Left renal cortex interstitium (tissue), 4 donors: ENCODE data around the gene PEAK1. TPM values are rescaled to one million over a fixed set of nuclear protein-coding genes. Genes with fewer than 3 reads are reported as not detected.
"Not testable (repeated sequence)": the region's sequence is repeated elsewhere in the genome, so short reads cannot be mapped to it uniquely, and the experiment has no call there.

Source experiments
- DNase-seq, 4 donors: peaks; one replicate each; pipeline ENCODE4 v3.0.0-alpha.2; 2013; ENCODE audit warnings: low read depth in 4 of 4, low spot score in 2 of 4, missing footprints in 1 of 4
- polyA plus RNA-seq, 4 donors: library from polyadenylated mRNA; unstranded; fragments of 120-200 nt; gene quantifications; one replicate each; pipeline ENCODE4 v1.2.1, GENCODE V29; 2013; ENCODE audit not compliant: insufficient read length in 4 of 4

Gene PEAK1
- polyA plus RNA-seq, 4 donors = 24.4 to 38.8 (median 32.1) TPM

- DNase-seq = no peak
These were observed 13.1 kb downstream of the PEAK1 start for GRCh38 chr15:77406846-77407245.

GRCh38 chr15:77406173-77406759 lies 13.6 kb downstream of the PEAK1 start:
- DNase-seq = not testable (repeated sequence)

- no peak for DNase-seq
These were observed 17.0 kb downstream of the PEAK1 start for GRCh38 chr15:77402740-77403379.

GRCh38 chr15:77400258-77400657 lies 19.6 kb downstream of the PEAK1 start:
- no peak for DNase-seq

GRCh38 chr15:77398927-77399326 lies 21.0 kb downstream of the PEAK1 start:
- DNase-seq = no peak

GRCh38 chr15:77396692-77397091 lies 23.2 kb downstream of the PEAK1 start:
- no peak for DNase-seq

GRCh38 chr15:77395013-77395774 lies 24.7 kb downstream of the PEAK1 start:
- DNase-seq = no peak

GRCh38 chr15:77393471-77393840 lies 26.4 kb downstream of the PEAK1 start:
- no peak for DNase-seq

GRCh38 chr15:77392762-77393470 lies 27.0 kb downstream of the PEAK1 start:
- no peak for DNase-seq

GRCh38 chr15:77391372-77391951 lies 28.4 kb downstream of the PEAK1 start:
- DNase-seq = no peak

- DNase-seq = no peak
These were observed 32.4 kb downstream of the PEAK1 start for GRCh38 chr15:77387365-77388105.

GRCh38 chr15:77386626-77387025 lies 33.3 kb downstream of the PEAK1 start:
- DNase-seq = no peak

GRCh38 chr15:77384589-77385359 lies 35.1 kb downstream of the PEAK1 start:
- DNase-seq = no peak

GRCh38 chr15:77384086-77384485 lies 35.8 kb downstream of the PEAK1 start:
- no peak for DNase-seq

- DNase-seq = no peak
These were observed 39.9 kb downstream of the PEAK1 start for GRCh38 chr15:77380033-77380432.

GRCh38 chr15:77376770-77377169 lies 43.1 kb downstream of the PEAK1 start:
- DNase-seq = no peak

GRCh38 chr15:77375133-77375532 lies 44.8 kb downstream of the PEAK1 start:
- DNase-seq = no peak

- no peak for DNase-seq
These were observed 46.5 kb downstream of the PEAK1 start for GRCh38 chr15:77373441-77373840.

- no peak for DNase-seq
These were observed 47.9 kb downstream of the PEAK1 start for GRCh38 chr15:77371850-77372563.
